ENCODE results near the gene L1CAM.

The L1CAM gene

GRCh38 chrX:153922932-153923857 is 37.2 kb upstream of the L1CAM start:
- DNase-seq = no peak

DNA sequence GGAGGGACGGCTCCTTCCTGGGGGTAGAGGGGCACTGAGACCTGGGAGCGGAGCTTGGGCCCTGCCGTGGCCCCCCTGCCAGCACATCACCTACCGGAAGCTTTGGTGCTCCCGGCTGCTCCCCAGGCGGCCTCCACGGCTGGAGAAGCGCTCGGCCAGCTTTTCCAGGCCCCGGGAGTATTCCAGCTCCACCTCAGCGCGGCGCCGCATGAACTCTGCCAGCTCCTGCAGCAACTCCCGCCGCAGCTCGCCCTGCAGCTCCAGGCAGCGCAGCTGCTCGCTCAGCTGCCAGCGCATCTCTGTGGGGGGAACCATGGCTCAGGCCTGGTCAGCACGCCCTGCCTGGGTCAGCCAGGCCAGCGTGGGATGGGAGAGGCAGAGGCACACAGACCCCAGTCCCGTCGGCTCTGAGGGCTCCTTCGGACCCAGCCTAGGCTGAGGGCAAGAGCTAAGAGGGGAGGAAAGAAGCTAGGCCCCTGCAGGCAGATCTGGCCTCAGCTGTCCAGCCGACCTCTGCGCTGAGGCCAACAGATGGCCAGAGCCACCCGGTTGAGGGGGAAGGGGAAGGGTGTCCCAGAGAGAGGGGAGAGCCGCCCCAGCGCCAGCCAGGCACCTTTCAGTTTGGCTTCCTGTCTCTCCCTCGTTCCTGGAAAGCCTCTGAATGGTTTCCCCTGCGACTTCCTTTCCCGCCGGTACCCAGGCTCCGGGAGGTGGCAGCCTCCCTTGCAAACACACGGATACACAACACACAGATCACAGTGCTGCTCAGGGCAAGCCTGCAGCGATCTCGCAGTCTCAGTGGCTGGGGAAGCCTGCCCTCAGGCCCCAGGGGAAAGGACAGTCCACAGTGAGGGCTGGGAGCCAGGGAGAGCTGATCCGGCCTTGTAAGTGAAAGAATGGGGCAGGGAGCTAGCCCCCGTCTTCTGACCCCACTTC is 35.8 kb upstream of the L1CAM start:
- no peak for DNase-seq

DNA sequence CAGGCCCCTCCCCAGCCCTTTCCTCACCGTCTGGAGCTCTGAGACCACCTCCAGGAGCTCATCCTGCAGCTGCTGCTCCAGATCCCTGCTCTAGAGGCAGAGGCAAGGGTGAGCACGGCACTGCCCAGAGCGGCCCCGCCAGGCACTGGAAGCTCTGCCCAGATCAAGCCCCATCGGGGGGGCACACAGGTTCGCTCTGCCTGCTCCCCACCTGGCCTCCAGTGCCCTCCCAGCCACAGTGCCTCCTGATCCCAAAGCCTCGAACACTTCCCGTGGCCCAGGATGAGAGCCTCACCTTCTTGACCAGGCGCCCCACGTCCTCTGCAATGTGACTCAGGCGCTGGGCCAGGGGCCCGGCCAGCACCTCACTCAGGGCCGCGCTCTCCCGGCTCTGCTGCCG is 35.1 kb upstream of the L1CAM start:
- no peak for DNase-seq

DNA sequence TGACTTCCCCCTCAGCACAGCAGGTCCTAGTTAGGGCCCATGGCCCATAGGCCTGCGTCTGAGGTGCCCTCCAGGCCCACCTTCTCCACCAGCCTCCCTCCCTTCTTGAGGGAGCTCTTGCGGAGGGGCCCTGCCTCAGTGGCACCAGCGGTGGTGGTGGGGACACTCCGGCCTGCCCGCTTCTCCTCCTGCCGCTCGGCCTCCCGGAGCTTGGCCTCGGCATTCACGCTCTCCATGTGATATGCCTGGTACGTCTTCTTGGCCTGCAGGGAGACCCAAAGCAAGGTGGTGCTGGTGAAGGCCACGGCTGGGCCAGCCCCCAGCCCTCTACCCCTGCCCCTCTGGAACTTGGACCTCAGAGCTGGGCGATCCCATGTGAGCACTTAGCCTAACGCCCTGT is 34.6 kb upstream of the L1CAM start:
- no peak for DNase-seq

DNA sequence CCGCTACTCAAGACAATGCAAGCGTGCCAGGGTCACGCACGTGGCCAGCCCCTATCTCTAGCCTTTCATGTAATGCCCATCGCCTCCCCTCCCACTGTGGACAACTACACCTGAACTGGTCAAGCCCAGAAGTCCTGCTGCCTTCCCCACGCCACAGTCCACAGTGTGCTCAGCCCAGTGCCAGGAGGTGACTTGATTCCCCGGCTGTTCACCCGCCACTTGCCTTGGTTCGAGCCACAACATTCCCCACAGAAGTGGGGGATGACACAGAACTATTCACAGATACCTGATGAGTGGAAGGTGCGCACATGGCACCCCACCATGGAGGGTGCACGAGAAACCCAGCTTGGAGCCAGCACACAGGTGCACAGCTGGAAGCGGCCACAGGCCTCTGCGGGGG is 33.3 kb upstream of the L1CAM start:
- no peak for DNase-seq

- DNase-seq = no peak
Measured at GRCh38 chrX:153917869-153918268, 31.9 kb upstream of the L1CAM start.

- DNase-seq = no peak
Measured at GRCh38 chrX:153913701-153914100, 27.7 kb upstream of the L1CAM start.

- DNase-seq = no peak
Measured at GRCh38 chrX:153913211-153913610, 27.2 kb upstream of the L1CAM start.

GRCh38 chrX:153911798-153912197 is 25.8 kb upstream of the L1CAM start:
- no peak for DNase-seq

GRCh38 chrX:153910446-153910845 is 24.5 kb upstream of the L1CAM start:
- no peak for DNase-seq

- no peak for DNase-seq
Measured at GRCh38 chrX:153909980-153910360, 24.0 kb upstream of the L1CAM start.

- DNase-seq = no peak
Measured at GRCh38 chrX:153909024-153909979, 23.3 kb upstream of the L1CAM start.

GRCh38 chrX:153908219-153908860 is 22.4 kb upstream of the L1CAM start:
- no peak for DNase-seq

GRCh38 chrX:153907456-153907855 is 21.5 kb upstream of the L1CAM start:
- no peak for DNase-seq

DNA sequence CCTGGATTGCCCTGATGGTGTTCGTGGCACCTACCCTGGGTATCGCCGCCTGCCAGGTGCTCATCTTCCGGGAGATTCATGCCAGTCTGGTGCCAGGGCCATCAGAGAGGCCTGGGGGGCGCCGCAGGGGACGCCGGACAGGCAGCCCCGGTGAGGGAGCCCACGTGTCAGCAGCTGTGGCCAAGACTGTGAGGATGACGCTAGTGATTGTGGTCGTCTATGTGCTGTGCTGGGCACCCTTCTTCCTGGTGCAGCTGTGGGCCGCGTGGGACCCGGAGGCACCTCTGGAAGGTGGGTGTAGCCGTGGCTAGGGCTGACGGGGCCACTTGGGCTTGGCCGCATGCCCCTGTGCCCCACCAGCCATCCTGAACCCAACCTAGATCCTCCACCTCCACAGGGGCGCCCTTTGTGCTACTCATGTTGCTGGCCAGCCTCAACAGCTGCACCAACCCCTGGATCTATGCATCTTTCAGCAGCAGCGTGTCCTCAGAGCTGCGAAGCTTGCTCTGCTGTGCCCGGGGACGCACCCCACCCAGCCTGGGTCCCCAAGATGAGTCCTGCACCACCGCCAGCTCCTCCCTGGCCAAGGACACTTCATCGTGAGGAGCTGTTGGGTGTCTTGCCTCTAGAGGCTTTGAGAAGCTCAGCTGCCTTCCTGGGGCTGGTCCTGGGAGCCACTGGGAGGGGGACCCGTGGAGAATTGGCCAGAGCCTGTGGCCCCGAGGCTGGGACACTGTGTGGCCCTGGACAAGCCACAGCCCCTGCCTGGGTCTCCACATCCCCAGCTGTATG is 20.3 kb upstream of the L1CAM start:
- DNase-seq = no peak

DNA sequence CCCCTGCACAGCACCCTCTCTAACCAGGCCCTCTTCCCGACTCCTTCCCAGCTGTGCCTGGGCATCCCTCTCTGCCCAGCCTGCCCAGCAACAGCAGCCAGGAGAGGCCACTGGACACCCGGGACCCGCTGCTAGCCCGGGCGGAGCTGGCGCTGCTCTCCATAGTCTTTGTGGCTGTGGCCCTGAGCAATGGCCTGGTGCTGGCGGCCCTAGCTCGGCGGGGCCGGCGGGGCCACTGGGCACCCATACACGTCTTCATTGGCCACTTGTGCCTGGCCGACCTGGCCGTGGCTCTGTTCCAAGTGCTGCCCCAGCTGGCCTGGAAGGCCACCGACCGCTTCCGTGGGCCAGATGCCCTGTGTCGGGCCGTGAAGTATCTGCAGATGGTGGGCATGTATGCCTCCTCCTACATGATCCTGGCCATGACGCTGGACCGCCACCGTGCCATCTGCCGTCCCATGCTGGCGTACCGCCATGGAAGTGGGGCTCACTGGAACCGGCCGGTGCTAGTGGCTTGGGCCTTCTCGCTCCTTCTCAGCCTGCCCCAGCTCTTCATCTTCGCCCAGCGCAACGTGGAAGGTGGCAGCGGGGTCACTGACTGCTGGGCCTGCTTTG is 19.6 kb upstream of the L1CAM start:
- DNase-seq = no peak

DNA sequence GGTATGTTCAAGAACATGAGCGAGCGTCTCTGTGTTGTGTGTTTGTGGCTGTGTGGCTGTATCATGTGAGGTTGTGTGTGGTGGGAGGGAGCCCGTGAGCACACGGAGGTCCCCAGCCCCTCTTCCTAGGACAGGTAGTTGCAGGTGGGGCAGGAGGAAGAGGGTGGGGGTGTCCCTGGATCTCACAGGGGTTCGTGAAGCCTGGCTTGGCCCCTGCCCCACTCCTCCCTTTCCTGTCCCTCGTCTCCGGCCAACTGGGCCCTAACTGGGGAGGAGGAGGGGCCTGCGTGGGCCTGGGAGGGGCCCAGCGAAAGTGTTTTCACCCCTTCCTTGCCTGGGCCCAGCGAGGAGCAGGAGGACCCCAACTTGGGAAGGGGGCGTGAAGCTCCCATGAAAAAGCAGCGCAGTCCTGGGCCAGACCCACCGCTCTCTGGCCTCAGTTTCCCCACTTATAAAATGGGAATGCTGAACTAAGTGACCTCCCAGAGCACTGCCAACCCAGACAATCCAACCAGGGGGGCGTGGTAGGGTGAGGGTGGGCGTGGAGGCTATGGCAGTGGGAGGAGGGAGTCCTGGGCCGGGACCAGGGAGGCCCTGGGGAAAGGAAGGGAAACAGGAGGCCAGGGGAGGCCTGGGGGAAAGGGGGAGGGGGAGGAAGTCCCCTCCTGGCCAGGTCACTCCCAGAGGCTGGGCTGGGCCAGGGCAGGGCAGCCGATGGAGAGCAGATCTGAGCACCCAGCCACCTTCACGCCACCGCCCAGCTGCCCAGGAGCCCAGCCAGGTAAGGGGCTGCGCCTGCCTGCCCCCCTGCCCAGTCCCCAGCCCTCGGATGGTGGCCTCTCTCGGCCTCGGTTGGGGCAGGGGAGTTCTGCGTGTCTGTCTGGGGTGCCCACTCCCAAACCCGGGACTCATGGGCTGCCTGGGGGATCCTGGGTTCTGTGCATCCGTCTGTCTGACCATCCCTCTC is 18.3 kb upstream of the L1CAM start, which contains the start of gene AVPR2:
Gene AVPR2, plus strand, starts transcription at position 683 of the 967 bp plus-strand sequence. CDS start 473 bp downstream, outside the sequence.
- DNase-seq = no peak

GRCh38 chrX:153903238-153903980 is 17.4 kb upstream of the L1CAM start:
- DNase-seq = no peak

- no peak for DNase-seq
Measured at GRCh38 chrX:153902385-153902784, 16.4 kb upstream of the L1CAM start.

All from stimulated activated CD4-positive, alpha-beta T cell treated with anti-CD3 and anti-CD28 coated beads, Interleukin-12 subunit alpha, Interleukin-12 subunit beta, amount 100 ng/mL, for 4 hours (primary cell).